Measurements from ENCODE around the gene TLK2.
"Not testable (repeated sequence)": the region's sequence is repeated elsewhere in the genome, so short reads cannot be mapped to it uniquely, and the experiment has no call there.

Gene TLK2

DNA sequence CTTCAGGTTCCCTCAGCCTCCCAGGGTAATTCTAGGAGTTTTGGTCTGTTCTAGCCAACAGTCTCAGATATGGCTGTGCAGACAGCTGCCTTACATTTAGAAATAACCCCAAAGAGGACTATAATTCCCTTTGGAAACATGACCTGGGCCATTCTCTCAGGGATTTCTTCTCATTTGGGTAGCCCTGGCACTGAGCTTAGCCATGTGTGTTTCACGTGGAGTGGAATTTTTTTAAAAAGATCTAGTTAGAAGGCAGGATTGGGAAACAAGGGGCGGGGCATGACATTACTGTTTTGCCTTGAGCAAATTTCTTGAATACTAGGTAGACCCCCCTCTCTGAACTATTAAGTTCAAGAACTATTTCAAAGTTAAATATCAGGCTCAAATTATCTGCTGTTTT lies 119.3 kb downstream of the TLK2 start:
- DNase-seq (ENCODE audit: extremely low read depth in 1 of 2, low read depth in 1 of 2) = no peak

GRCh38 chr17:62599964-62600657 lies 121.5 kb downstream of the TLK2 start:
- no peak for DNase-seq (ENCODE audit: extremely low read depth in 1 of 2, low read depth in 1 of 2)

- DNase-seq (ENCODE audit: extremely low read depth in 1 of 2, low read depth in 1 of 2) = no peak
Measured at GRCh38 chr17:62600805-62601204, 122.2 kb downstream of the TLK2 start.

DNA sequence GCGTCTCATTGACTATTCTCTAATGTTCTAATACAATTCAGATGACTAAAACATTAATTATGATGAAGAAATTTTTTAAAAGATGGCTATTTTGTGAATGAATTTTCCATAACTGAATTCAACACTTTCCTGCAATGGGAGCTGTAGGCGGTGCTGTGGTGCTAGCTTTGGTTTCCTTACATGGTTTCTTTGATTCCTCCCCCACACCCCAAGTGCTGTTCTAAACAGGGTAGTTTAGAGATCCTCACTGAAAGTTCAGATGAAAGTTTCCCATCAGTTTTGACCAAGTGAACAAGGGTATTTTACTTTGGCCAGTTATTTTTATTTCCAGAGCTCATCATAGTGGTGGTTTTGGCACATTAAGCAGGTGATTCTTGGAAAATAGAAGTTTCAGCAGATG lies 122.8 kb downstream of the TLK2 start:
- DNase-seq (ENCODE audit: extremely low read depth in 1 of 2, low read depth in 1 of 2) = no peak

DNA sequence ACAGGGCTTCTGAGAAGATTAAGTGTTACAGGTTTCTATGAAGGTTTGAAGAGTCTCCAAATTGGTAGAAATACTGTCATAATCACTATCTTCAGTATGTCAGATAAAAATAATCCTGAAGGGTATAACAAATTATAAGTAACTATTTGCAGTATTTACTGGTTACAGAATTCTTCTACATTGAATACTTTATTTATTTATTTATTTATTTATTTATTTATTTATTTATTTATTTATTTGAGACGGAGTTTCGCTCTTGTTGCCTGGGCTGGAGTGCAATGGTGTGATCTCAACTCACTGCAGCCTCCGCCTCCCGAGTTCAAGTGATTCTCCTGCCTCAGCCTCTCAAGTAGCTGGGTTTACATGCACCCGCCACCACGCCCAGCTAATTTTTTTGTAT lies 125.2 kb downstream of the TLK2 start:
- not testable (repeated sequence) for DNase-seq (ENCODE audit: extremely low read depth in 1 of 2, low read depth in 1 of 2)

DNA sequence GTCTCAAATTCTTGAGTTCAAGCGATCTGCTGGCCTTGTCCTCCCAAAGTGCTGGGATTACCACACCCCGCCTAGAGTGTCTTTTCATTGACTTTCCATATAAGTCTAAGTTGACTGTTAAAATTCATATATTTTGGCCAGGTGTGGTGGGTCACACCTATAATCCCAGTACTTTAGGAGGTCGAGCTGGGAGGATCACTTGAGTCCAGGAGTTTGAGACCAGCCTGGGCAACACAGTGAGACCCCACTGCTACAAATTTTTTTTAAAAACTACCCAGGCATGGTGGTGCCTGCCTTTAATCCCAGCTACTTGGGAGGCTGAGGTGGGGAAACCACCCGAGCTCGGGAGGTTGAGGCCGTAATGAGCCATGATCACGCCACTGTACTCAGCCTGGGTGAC lies 127.0 kb downstream of the TLK2 start:
- no peak for DNase-seq (ENCODE audit: extremely low read depth in 1 of 2, low read depth in 1 of 2)

DNA sequence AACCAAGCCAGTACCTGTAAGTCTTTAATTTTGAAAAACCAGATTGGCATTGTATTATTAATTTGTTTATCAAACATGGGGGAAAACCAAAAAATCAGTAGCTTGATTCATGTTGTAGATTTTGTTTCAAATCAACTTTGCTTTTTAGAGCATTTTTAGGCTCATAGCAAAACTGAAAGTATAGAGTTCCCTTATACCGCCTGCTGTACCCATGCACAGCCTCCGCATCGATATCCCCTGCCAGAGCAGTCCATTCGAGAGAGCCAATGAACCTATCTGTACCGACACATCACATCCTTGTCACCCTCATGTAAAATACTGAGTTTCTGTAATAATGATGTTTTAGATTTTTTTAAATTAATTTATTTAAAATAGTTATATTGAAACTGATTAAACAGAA lies 132.7 kb downstream of the TLK2 start:
- DNase-seq (ENCODE audit: extremely low read depth in 1 of 2, low read depth in 1 of 2) = no peak

GRCh38 chr17:62611728-62612127 lies 133.1 kb downstream of the TLK2 start:
- no peak for DNase-seq (ENCODE audit: extremely low read depth in 1 of 2, low read depth in 1 of 2)

- DNase-seq (ENCODE audit: extremely low read depth in 1 of 2, low read depth in 1 of 2) = not testable (repeated sequence)
Measured at GRCh38 chr17:62612289-62612688, 133.7 kb downstream of the TLK2 start.

DNA sequence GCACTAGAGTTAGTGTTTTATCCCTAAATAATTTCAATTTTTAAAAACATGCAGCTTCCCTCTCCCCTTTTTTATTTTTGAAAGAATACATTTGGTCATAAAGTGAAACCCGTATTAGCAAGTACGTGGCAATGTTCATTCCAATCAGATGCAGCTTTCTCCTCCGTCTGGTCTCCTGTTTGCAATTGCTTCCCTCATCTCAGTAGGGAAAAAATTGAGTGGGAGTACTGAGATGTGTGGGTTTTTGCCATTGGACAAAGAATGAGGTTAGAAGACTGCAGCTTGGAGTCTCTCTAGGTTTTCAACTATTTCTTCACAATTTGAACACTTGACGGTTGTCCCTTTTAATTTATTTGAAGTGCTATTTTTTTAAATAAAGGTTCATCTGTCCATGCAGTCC lies 134.5 kb downstream of the TLK2 start:
- not testable (repeated sequence) for DNase-seq (ENCODE audit: extremely low read depth in 1 of 2, low read depth in 1 of 2)

GRCh38 chr17:62614142-62614541 lies 135.5 kb downstream of the TLK2 start:
- no peak for DNase-seq (ENCODE audit: extremely low read depth in 1 of 2, low read depth in 1 of 2)

- no peak for DNase-seq (ENCODE audit: extremely low read depth in 1 of 2, low read depth in 1 of 2)
Measured at GRCh38 chr17:62615503-62615902, 136.9 kb downstream of the TLK2 start.

DNA sequence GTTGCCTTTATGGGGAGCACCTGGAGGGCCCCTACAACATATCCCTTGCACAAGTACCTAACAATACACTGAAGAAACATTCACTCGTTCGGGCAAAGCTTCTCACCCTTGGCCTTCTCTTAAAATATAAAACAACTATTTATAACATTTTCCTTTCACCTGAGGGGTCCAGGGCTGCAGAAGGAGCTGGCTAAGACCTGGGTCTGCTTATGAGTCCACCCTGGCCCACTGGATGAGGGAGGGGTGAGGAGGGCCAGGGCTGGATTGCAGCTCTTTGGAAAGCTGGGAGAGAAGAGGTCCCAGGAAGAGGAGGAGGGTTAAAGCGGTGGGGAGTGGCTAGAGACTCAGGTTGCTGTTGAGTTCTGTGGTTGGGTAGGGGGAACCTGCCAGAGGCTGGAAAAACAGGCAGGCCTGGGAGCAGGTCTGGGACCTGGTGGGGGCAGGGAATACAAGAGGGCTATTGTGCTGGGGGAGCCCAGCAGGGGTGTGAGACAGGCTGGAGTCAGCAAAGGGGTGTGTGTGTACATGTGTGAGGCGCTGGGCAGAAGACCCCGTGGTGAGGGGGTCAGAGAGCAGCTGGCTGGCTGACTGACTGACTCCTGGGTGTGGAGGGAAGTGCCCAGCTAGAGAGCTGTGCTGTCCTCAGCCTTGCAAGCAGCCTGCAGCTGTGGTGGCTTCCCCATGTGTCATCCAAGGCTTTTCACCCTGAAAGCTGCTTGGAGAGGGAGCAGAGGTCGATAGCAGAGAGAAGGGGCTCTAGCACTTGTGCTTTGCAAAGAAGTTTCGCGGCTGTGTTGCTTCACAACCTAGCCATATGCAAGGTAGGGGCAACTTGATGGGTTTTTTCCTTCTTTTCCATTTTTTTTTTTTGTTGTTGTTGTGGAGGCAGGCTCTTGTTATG lies 138.6 kb downstream of the TLK2 start:
- DNase-seq (ENCODE audit: extremely low read depth in 1 of 2, low read depth in 1 of 2) = no peak

DNA sequence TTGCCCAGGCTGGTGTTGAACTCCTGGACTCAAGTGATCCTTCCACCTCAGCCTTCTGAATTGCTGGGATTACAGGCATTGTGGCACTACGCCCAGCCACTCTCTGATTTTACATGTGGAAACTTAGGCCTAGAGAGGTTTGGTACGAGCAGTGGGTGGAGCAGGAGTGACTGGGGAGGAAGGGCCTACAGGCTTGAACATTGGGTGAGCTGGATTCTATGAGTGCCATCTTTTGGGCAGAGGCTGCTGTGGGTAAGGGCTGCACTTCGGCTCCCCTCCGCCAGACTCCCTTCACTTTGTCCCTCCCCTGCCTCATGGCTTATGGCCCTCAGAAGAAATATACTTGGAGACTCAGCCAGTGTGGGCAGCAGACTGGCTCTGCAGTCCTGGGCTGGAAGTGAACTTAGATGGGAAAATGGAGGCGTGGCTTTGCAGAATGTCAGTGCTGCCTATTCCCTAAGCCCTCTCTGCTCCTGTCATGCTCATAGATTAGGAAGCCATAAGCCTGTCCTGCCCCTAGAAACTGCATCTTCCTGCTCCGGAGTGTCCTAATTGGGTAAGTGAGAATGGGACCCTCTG lies 139.4 kb downstream of the TLK2 start:
- no peak for DNase-seq (ENCODE audit: extremely low read depth in 1 of 2, low read depth in 1 of 2)

DNA sequence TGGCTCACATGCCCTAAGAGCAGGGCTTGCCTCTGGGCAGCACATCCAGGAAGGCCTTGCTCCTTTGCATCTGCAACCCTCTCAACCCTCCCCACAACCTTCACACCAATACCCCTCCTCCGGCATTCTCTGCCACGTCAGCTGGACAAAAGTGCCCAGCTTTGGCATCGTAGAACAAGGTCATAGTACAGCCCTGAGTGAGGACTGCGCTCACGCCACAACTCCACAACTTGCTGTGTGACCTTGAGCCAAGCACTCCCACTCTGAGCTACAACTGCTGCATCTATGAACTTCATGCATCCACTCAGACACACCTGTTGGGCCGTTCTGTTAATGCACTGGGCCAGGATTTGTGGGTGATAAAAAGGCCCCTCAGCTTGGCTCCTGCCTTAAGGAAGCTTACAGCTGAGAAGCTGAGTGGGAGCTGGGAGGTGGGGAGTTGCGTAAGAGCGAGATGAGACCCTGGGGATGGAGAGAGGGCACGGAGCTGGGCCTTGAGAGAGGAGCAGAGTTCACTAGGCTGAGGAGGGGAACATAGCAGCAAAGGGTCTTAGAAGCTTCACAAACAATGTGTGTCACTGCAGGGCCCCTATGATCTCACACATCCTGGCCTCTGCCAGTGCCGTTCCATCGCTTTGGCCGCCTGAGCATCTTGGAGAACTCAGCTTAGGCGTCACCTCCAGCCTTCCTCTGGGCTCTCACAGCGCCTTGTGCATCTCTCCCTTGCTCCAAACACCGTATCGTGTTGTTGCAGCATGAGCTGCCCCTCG lies 140.2 kb downstream of the TLK2 start:
- DNase-seq (ENCODE audit: extremely low read depth in 1 of 2, low read depth in 1 of 2) = no peak

- DNase-seq (ENCODE audit: extremely low read depth in 1 of 2, low read depth in 1 of 2) = no peak
Measured at GRCh38 chr17:62619417-62620155, 141.0 kb downstream of the TLK2 start.

DNA sequence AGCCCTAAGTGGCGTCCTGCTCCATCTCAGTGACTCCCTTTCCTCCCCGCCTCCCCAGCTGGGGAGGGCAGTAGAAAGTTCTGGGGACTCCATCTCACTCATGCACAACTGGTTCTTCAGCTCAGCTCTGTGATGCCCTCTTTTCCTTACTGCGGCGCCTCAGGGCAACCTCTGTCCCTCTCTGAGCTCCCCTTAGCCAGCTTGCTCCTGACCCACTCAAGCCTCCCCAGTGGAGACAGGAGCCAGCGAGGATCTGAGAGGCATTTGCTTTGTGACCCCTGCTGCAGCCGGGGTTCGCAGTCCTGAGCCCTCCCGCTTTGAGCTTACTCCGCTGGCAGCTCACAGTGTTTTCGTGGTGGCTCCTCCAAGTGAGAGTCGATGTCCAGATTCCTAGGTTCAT lies 142.6 kb downstream of the TLK2 start:
- DNase-seq (ENCODE audit: extremely low read depth in 1 of 2, low read depth in 1 of 2) = no peak

DNA sequence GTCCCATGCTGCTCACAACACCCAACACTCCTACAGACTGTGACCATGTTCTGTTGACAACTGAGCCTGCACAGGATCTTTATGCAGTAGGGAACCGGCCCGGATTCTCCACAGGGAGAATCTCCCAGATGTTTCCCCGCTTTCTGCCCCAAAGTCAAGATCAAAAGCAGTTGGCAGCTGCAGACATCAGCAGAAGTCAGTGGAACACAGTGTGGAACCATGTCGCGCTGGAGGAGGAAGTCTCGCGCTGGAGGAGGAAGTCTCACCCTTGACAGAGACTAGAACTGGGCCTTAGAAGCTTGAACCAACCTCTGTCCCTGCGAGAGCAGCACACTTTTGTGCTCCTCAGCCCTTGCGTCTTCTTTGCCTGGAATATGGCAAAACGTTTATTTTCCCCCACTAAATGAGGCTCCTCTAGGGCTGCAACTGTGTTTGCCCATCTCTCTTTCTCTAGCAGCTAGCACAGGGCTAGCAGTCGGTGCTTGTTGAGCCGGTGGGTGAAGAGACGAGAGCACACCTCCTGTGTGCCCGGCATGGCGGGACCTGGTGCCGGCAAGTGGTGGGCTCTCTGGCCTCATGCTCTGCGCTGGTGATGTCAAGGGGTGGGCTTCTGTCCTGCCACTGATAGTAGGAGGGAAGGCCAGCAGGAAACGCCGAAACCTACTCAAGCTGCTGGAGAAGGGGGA lies 146.7 kb downstream of the TLK2 start:
- DNase-seq (ENCODE audit: extremely low read depth in 1 of 2, low read depth in 1 of 2) = no peak

GRCh38 chr17:62625870-62626200 lies 147.2 kb downstream of the TLK2 start:
- DNase-seq (ENCODE audit: extremely low read depth in 1 of 2, low read depth in 1 of 2) = no peak

GRCh38 chr17:62626719-62627218 lies 148.1 kb downstream of the TLK2 start:
- DNase-seq (ENCODE audit: extremely low read depth in 1 of 2, low read depth in 1 of 2) = no peak

All from stimulated activated CD8-positive, alpha-beta memory T cell treated with anti-CD3 and anti-CD28 coated beads, Interleukin-7, amount 100 ng/mL, for 48 hours (primary cell).